HG03095 (cell line): ENCODE data around the gene CTIF.

ENCODE experiments used
- ATAC-seq: cut with Tn5 transposase; IDR thresholded peaks from one replicate; pipeline ENCODE4 v1.9.1; 2021; ENCODE audit warnings: moderate library complexity; ENCODE audit not compliant: unreplicated experiment

Gene CTIF

DNA sequence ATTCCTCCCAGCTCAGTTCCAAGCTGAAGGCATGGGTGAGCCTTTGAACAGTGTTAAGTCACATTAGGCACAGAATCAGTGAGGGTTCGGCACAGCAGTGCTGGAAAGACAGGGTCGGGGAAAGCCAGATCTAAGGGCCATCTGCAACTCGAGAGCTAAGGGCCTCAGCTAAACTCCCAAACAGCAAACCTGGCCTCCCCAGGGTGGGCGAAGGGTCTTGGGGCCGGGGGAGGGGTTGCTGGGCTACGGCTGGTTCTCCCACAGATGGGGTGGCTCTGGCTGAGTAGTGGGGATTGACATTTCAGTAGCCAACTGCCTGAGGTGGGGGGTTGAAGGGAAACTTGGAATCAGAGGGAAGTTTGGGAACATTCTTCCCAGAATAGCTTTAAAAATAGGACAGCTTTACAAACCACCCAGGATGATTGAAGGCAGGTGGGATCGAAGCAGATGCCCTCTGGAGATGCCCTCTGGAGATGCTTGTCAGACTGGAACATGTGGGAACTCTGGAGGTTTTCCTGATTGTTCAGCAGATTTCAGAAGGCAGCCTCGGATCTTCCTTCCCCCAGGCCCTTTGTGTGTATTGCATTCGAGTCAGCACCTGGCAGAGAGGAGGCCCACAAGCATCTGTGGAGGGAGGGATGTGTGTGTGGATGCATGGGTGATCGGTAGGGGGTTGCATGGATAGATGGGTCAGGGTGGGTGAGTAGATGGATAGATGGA, 255.6 kb downstream of the CTIF start:
- ATAC-seq: no peak

DNA sequence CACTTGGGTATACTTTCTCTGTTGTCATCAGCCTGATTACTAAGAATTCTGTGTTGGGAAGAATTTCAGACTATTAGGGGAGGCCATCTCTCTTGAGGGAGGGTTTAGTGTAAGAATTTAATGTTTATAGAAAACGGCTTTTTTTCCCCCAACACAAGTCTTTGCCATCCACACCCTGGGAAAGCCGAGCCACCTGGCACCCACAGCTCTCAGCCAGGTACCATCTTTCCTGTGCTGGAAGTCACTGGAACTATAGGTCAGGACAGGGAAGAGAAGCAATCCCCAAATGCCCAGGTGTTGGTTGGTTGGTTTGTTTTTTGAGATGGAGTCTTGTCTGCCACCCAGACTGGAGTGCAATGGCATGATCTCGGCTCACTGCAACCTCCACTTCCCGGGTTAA, 256.9 kb downstream of the CTIF start:
- no peak for ATAC-seq

DNA sequence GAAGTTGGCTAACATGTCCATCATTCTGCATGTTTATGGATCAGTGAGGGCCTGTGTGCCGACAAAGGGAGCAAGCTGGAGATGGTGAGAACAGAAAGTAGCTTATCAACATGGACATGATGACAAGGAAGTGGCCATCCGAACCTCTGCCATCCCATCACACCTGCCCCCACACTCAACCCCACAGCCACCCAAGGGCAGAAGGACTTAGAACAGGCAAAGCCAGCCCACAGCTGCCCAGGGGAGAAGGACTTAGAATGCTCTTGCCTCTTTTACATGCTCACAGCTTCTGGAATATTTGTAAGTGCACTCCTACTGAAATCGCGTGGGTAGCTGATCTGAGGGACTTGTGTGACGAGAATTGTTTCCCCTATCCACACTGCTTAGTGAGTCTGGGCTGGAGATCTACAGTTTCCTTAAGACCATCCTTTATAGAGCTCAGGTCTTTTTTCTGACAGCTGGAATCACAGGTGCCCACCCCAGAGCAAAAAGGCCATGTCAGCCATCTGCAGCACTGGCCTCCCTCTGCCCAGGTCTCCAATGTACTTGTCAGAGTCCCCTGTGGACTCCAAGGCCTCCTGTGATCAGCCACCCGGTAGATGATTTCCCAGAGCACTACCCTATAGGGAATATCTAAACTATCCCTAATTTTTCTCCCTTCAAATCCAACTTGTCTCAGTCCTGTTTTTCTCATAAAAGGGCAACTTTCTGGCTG, 257.8 kb downstream of the CTIF start:
- ATAC-seq: no peak

DNA sequence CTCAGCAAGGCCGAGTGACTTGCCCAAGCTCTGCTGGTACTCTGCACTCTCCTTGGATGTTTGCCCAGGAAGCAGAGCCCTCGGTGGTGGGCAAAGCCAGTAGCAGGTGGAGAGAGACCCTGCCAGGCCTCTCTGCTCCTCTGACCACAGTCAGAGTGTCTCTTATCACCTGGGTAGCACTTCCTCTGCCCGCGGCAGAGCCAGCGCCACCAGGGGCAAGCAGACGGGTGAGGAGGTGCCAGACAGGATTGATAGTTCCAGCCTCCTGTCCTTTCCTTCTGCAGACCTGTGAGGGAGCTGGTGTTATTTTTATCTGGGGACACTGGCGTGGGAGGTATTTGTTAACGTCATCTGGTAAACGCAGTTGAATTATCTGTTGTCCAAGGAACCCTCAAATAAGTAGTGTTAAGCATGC, 259.0 kb downstream of the CTIF start:
- ATAC-seq: no peak

DNA sequence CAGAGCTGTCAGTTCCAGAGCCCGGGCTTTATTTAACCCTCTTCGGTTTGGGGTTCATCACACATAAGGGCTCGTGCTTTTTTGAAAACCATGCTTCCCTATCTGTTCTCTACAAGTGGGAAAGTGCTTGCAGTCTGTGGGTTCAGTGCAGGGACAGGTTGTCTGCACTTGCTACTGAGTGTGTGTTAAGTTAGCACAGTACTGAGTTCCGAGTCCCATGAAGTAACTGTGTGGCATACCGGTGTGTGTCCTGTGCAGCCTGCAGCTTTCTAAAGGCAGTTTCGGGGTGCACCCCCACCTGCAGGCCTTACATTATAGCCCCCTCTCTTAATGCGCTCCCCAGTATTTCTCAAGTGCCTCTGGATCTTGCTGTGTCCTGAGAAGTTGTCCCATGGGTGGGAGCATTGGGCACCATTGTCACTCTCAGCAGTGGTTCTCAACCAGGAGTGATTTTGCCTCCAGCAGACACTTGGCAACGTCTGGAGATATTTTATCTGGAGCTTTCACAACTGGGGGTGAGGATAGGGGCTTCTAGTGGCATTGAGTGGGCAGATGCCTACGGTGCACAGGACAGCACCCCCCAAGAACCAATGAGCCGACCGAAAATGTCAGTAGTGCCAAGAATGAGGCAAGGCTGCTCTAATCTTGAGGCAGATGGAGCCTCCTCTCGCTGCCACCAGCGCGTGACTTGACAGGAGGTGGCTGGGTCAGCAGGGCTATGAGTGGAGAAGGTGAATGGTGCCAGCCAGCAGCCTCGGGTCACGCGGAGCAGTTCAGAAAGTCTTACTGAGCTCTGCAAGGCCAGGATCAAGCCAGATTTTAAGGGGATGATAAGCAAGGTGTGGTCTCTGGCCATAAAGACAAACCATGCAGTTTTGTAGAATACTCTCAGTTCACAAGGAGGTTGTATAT, 259.8 kb downstream of the CTIF start:
- ATAC-seq: no peak

DNA sequence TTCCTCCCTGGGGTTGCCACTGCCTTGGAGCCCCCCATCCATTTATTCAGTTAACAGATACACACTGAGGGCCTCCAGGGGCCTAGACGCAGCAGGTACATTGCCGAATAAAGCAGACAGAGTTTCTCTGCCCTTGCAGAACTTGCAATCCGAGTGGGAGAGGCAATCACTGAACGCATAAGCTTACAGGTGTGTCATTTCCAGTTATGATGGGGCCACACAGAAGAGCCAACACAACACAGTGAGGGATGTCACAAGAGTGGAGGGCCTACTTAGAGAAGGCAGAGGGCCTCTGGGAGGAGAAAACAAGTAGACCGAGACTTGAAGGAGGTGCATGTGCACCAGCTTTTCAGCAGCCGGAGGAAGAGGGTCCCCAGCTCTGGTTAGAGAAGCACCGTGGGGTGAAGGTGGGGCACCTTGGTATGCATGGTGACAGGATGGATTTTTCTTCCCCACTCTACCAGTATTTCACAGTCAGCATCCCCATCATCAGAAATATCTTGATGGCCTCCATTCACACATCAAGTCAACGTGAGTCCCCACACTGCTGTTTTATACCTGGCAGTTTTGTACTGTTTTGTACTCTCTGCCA, 261.0 kb downstream of the CTIF start:
- ATAC-seq: no peak

DNA sequence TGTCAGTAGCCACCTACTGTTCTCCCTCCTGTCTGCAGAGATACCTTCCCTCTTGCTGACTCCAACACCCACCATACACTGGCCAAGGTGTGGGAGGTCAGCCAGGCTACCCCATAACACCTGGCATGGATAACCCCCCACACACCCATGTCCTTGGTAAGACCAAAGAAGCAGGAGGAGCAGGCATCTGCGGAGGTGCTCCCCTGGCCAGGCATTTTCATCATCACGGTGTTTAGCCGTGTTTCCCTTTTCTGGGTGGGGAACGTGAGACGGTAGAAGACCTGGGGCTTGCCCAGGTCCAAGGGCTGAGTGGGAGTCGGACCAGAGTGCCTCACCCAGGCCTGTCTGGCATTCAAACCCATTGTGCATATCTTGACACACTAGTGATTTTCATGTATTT, 261.6 kb downstream of the CTIF start:
- ATAC-seq: no peak

DNA sequence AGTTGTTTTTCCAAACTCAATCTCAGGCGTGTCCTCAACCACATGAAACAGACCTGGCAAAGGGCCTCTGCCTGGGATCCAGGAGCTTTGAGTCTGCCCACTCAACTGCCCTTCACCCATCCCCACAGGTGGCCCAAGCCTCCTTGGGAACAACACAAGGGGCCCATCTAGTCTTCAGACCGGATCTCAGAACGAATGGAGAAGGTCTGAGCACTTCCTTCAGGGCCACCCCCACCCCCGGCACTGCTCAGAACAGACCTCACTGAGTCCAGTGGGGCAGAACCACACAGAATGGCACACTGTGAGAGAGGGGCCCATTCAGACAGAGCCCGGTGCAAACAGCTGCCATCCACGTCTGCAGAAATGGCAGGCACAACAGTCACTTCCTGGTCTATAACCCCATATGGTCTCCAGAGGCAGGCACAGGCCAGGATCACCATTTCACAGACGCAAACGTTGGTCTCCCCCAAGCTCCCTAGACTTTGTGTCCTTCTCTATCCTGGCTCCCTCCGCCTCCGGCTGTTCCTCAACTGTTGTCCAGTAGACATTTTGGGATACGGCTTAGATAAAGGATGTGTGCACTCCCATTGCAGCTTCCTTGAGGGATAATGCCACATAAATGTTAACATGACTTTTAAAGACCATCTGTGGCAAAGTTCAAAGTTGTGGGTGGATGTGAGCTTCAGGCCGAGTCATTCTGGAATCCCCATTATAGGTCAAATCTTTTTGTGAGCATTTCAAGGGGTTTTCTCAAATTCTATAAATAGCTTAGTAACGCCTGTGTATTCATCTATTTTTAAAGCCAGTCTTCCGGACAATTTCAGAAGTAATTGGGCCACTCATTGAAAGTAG, 262.3 kb downstream of the CTIF start:
- ATAC-seq: peak; percentile 60

DNA sequence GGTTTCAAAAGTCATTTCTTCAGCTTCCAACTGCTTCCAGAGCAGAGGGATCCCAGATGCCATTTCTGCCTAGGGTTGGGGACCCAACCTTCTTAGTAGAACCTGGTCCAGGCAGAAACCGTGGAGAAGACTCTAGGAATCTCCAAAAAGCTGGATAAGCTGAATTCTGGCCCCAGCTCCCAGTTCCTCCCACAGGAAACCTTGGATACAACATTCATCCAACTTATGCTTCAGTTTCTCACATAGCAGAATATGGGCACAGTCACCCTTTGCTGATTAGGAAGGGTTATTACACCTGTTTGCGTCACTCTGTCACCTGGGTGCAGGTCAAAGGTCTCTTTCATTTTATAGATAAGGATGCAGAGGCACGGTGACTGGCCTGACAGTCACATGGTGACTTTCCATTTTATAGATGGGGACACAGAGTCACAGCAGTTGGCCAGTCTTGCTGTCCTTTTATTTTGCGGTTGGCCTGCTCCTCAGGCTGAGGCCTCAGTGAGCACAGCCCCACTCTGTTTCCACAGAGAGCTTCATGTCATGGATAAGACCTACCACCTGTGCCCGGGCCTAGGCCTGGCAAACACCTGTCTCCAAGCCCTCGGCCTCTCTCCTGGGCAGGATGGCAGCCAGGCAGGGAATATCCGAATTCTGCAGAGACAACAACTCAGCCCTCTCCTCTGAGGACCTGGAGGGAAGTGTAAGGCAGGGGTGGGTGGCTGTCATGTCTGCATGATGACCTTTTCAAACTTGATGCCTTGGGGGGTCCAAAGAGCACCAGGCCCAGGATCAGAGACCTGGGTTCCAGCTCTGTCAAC, 263.1 kb downstream of the CTIF start:
- ATAC-seq: no peak

DNA sequence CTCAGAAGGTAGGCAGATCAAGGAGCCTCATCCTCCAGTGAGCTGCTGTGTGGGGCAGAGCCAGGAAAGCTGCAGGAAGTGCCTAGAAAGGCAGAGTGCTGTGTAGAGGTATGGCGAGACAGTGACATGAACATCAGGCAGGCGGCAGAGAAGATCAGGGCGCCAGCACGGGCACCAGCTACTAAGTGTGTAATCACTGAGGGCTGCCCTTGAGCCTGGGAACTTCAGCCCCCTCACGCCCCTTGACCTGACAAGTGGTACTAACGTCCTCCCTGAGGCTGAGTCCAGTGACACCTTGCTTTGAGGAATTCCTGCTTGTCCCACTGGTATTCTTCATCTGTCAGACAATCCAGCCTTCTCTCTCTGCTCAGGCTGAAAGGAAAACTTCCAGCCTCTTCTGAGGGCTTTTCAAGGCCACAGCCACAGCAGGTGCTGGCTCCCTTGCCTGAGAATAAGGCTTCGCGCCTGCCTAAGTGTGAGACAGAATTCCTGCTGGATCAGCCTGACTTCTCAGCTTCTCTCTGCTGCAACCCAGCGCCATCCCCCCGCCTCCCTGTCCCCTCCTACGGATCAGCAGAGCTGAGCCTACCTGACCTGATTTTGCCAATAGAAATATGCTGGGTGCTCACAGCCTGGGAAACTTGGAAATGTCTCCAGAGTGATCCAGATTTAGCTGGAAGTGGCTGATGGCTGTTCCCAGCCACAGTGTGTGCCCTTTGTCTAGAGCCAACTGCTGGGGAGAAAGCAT, 263.9 kb downstream of the CTIF start:
- no peak for ATAC-seq

DNA sequence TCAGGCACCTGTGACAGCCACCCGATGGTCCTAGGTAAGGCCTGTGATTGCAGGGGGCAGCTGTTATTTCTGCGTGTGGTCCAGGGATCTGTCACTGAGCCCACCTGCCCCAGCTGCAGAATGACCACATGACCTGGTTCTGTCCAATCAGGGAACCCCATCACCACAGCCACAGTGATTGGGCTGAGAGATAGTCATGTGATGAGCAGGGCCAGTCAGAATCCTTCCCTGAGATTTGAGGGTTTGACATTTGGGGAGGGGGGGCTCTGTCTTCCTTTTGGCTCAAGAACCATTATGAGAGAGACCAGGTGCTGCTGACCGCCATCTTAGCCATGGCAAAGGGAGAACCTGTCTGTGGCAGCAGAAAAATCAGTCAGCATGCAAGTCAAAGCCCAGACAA, 264.7 kb downstream of the CTIF start:
- ATAC-seq: no peak

DNA sequence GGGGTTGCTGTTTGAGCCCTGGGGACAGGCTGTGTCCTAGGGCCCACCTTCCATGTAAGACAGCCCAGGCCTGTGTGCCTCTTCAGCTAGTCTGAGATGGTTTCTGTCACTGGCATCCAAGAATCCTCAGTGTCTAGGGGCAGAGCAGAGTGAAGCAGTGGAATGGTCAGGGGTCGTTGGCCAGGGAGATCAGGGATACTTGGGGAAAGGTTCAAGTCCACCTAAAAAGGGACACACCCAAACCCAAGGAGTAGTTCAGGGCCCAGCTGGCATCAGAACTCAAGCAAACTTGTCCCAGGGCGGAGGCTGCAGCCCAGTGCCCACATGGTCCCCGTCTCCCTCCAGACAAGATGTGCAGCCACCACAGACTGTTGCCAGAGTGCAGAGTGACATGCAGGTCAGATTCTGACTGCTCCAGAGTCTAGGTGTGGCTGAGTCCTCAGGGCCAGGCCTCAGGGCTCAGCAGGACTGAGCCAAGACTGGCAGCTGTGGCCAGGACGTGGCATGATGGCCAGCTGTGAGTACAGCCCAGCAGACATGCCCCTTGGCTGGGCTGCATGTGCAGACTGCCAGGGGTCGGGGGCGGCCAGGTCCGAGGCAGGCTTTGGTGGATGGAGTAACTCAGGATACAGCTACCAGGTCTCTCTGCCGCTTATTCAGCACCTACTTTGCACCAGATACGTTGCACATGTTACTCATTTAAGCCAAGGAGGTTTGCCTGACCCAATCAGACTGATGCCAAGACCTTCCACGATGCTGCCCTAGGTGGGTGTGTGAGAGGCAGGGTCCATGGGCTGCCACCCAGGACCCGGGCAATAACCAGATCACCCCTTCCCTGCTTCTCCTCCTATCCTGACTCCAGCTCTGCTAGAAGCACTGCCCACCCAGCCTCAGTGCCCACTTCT, 265.4 kb downstream of the CTIF start:
- no peak for ATAC-seq

DNA sequence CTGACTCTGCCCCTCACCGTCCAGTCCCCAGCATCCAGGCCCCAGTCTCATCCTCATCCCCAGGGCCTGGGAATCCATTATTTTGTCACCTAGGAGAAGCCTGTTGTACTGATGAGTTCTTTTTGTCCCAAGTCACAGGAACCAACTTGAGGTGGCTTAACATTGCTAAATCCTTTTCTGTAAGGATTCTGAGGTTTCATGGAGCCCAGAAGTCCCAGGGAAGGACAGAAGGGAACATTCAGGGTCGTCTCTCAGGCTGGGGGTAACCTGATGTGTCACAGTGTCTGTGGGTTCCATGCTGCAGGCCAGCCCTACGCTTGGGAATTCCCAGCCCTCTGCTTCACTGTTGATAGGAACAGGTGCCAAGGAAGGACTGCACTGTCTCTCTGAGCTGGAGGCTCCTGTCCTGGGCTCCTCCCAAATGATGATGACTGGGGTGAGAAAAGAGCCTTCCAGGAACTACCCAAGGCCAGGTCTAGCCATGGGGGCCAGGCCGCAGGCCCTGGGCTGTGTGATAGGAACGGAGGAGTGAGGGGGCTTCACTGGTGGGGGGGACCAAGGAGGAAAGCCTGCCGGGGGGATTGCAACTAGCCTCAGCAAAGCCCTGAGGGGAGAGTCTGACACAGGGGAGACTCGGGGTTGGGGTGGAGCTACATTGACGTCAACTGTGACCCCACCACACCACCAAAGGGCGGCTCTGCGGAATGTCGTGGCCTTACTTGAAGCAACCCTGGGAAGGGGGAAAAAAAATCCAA, 266.2 kb downstream of the CTIF start:
- no peak for ATAC-seq

DNA sequence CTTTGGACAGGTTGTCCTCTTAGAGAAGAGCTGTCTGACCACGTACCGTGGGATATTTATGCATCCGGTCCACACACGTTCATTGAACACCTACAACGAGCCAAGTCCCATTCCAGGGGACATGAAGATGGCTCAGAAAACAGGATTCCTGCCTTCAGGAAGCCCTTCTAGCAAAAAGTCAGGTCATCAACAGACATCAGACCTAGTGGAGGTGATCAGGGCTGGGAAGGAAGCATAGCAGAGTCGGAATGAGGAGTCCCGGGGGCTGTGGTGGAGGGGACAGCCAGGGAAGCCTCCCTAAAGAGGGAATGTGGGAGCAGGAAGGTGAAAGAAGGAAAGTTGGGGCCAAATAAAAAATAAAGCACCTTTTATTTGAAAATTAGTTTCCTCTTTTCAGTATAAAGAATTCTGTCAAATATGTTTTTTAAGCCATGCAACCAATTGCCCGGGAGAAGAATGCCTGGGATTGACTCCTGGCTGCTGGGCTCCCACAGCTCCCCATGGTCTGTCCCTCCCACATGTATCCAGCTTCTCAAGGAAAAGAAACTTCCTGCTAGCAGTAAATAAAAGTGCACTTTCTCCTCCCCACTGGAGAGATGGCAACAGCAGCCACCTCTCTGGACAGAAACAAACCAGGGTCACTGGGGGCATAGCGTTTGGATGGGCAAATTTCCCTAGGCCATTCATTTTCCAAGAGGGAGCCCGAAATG, 267.1 kb downstream of the CTIF start:
- no peak for ATAC-seq

DNA sequence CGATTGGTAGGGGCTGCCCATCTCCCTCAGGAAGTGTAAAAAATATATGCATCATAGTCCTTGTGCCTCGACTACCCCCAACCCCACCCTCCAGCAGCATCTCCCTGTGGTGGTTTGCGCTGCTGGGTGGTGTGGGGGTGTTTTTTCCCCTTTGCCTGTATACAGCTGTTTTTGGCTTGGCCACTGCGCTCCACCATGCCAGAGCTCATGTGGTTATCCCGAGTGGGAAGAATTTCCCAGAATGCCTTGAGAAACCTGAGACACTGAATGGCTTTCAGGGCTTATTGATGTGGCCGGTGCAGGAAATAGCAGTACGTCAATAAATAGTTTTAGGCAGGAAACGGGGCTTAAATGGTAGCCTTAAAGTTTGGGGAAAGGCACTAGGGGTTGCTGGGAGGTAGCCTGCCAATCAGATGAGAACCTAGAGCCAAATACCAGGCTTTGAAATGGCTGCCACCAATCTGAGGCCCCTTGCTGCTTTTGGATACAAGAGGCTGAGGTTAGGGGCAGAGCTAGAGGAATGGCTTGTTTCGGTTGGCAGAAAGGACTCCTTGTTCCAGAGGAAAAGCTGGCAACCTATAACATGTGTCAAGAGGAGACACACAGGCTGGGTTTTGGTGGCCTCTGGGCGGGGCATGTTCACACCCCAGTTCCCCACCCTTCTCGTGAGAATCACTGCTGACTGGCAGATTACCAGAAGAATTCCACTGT, 267.9 kb downstream of the CTIF start:
- ATAC-seq: no peak

DNA sequence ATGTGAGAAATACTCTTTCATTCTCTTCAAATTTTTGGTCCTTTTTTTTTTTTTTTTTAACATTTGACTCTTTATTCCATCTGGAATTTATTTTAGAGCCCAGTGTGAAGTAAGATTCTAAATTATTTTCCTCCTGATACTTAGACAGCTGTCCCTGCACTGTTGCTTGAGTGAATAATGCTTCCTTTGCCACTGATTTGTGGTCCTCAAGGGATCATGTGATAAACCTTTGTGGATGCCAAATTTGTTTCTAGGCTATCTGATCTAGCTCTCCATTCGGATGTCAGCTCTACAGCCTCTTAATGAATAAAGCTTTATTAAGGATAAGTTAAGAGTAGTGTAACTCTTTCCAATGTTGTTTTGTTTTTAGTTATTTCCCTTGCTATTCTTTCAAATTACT, 269.6 kb downstream of the CTIF start:
- no peak for ATAC-seq
